Fibroblast of skin of left biceps (primary cell): Measurements from ENCODE around the gene TRAF3.
"Not testable (repeated sequence)": the region's sequence is repeated elsewhere in the genome, so short reads cannot be mapped to it uniquely, and the experiment has no call there.

Source experiments
- DNase-seq, 2 experiments: peaks; one replicate each; pipeline ENCODE4 v3.0.0-alpha.2; 2013; ENCODE audit warnings: low read depth in 2 of 2

TRAF3 gene

GRCh38 chr14:102751088-102751487, 26.2 kb upstream of the TRAF3 start:
- no peak for DNase-seq

GRCh38 chr14:102752239-102752847, 24.9 kb upstream of the TRAF3 start:
- no peak for DNase-seq

GRCh38 chr14:102754370-102755262, 22.6 kb upstream of the TRAF3 start:
- no peak for DNase-seq

- DNase-seq, result no peak
Measured at GRCh38 chr14:102757646-102758045, 19.6 kb upstream of the TRAF3 start.

- no peak for DNase-seq
Measured at GRCh38 chr14:102758087-102758486, 19.2 kb upstream of the TRAF3 start.

GRCh38 chr14:102759456-102760187, 17.6 kb upstream of the TRAF3 start:
- DNase-seq, result no peak

- no peak for DNase-seq
Measured at GRCh38 chr14:102760496-102761193, 16.6 kb upstream of the TRAF3 start.

- no peak for DNase-seq
Measured at GRCh38 chr14:102761206-102761605, 16.0 kb upstream of the TRAF3 start.

GRCh38 chr14:102764220-102764671, 13.0 kb upstream of the TRAF3 start:
- DNase-seq, result no peak

- DNase-seq, result not testable (repeated sequence)
Measured at GRCh38 chr14:102765770-102766169, 11.5 kb upstream of the TRAF3 start.

GRCh38 chr14:102768223-102769048, 8.8 kb upstream of the TRAF3 start:
- DNase-seq, result no peak

- DNase-seq, result no peak
Measured at GRCh38 chr14:102769049-102769327, 8.3 kb upstream of the TRAF3 start.

GRCh38 chr14:102770147-102771123, 6.8 kb upstream of the TRAF3 start:
- DNase-seq, result no peak

GRCh38 chr14:102771144-102771543, 6.1 kb upstream of the TRAF3 start:
- DNase-seq, result no peak

- no peak for DNase-seq
Measured at GRCh38 chr14:102772781-102773570, 4.3 kb upstream of the TRAF3 start.

GRCh38 chr14:102774391-102775153, 2.7 kb upstream of the TRAF3 start:
- peak; percentile 31 to 44 for DNase-seq

GRCh38 chr14:102775855-102776760, 1.1 kb upstream of the TRAF3 start:
- no peak for DNase-seq
